Heart left ventricle (tissue), 16 donors: ENCODE results near the gene SYT3. TPM values are rescaled to one million over a fixed set of nuclear protein-coding genes. Genes with fewer than 3 reads are reported as not detected.
A peak's percentile ranks its signal among the peaks of the same experiment; 100 is the strongest.

Experiments
- ATAC-seq, 4 donors: fragments of 200-7000 bp; cut with Tn5 transposase; one replicate each; pipeline ENCODE4 v1.9.1; 2020 to 2022; ENCODE audit warnings: moderate library complexity in 4 of 4, mild to moderate bottlenecking in 3 of 4, moderate number of reproducible peaks in 1 of 4
- DNase-seq, 5 donors: peaks; one replicate each; pipeline ENCODE4 v3.0.0-alpha.2; 2020
- H3K27ac ChIP-seq, 12 donors: fragments of 200-600 bp; sonication (generic) in 4 of 12; one replicate each; pipeline versions ENCODE4 v1.5.0 to v1.8.0; 2016 to 2022; ENCODE audit warnings: mild to moderate bottlenecking in 2 of 12
- H3K27me3 ChIP-seq, 9 donors: fragments of 200-600 bp; sonication (generic) in 2 of 9; one replicate each; pipeline versions ENCODE4 v1.5.1 to v1.8.0; 2016 to 2022; ENCODE audit warnings: mild to moderate bottlenecking in 3 of 9
- H3K36me3 ChIP-seq, 9 donors: fragments of 200-600 bp; sonication (generic) in 2 of 9; one replicate each; pipeline versions ENCODE4 v1.5.0 to v1.8.0; 2018 to 2022; ENCODE audit warnings: mild to moderate bottlenecking in 2 of 9
- H3K4me1 ChIP-seq, 12 donors: fragments of 200-600 bp; sonication (generic) in 4 of 12; one replicate each; pipeline versions ENCODE4 v1.5.0 to v1.8.0; 2016 to 2022; ENCODE audit warnings: mild to moderate bottlenecking in 3 of 12
- H3K4me3 ChIP-seq, 12 donors: fragments of 200-600 bp; sonication (generic) in 4 of 12; one replicate each; pipeline versions ENCODE4 v1.5.0 to v1.8.0; 2017 to 2022; ENCODE audit warnings: mild to moderate bottlenecking in 9 of 12, moderate library complexity in 4 of 12
- H3K9me3 ChIP-seq, 12 donors: fragments of 200-600 bp; sonication (generic) in 4 of 12; one replicate each; pipeline versions ENCODE4 v1.5.0 to v1.8.0; 2016 to 2022; ENCODE audit warnings: mild to moderate bottlenecking in 1 of 12
- CTCF ChIP-seq, 12 donors: fragments of 200-600 bp; sonication (generic) in 4 of 12; IDR thresholded peaks; one replicate each; pipeline versions ENCODE4 v1.5.0 to v1.8.0; 2018 to 2022; ENCODE audit warnings: antibody characterized with exemption in 12 of 12, mild to moderate bottlenecking in 5 of 12
- POLR2A ChIP-seq, 2 donors: fragments of 450-650 bp; IDR thresholded peaks; one replicate each; pipeline ENCODE4 v1.6.1; 2017; ENCODE audit warnings: antibody characterized with exemption in 2 of 2, mild to moderate bottlenecking in 2 of 2, moderate library complexity in 2 of 2
- WGBS, 4 donors: extraction: QIAGEN DNeasy Blood & Tissue Kit in 2 of 4; methylation state at CpG; one replicate each; pipeline versions ENCODE4 v1.1.5 to v1.1.7; 2013 to 2018; 5-methylcytosine and 5-hydroxymethylcytosine counted together
- intact Hi-C, 10 donors: fragments of 100-400 bp; cut with DNase I; formaldehyde crosslinking; loops; one replicate each; pipeline versions ENCODE4 v1.11.1 to v1.14.2; 2022
- long read RNA-seq, 3 donors: library from polyadenylated mRNA; unstranded; transcript quantifications; one replicate each; pipeline ENCODE4 v2.0.0, GENCODE V29; 2020 to 2021
- polyA plus RNA-seq, 2 donors: library from polyadenylated mRNA; stranded (reverse); fragments of 200-250 nt; gene quantifications; one replicate each; pipeline ENCODE4 v1.2.3, GENCODE V29; 2013
- total RNA-seq, 9 donors: library from RNA; depleted of rRNA in 2 of 9; stranded (reverse); fragments of >200 nt in 2 of 9; fragmentation: NEBNext Ultra II Directional in 3 of 9; extraction: Animal tissue kit (Norgen Biotek cat#: 25700) in 3 of 9; gene quantifications; one replicate each; pipeline versions ENCODE4 v1.1.0 to v1.2.4, GENCODE V29; 2016 to 2023
- donor health status: ischemic (EF 13 %, LVEDD 7.1; RV severe dilation, severe dysfunction).
- donor health status: healthy with polysubstance abuse.
- donor health status: DM: no; HTN: yes; CAD: no.
- donor health status: DM: no; HTN: no; CAD: no.
- donor health status: ischemic (EF 25% LVEDD 6.9; RV normal size, moderate dysfunction).
- donor health status: ischemic (EF 25% LVEDD 5.7; RV mildly dilated, moderate dysfunction).
- donor health status: healthy.
- donor health status: DM: yes; HTN: yes; CAD: no.
- donor health status: ischemic (EF 35%, LVEDD 5.7; RV mildly dilated, moderate dysfunction).
- donor health status: nonischemic (EF 11% LVEDD 7.7; RV severe dilation, severe dysfunction).
- donor health status: DM: yes; HTN: yes; CAD: no.
- donor health status: PGD.
- donor health status: ischemic (EF 29% LVEDD 5.4; RV normal size, mild dysfunction).
- donor health status: nonischemic (EF 23%, LVEDD 6.1; RV moderate dilation, normal function).

SYT3 gene
- total RNA-seq, result under 1 TPM in 4 of 9 donors, not detected in 5; 0.17 to 0.75 (median 0.25) TPM
- polyA plus RNA-seq, result under 1 TPM in 1 of 2 donors, not detected in 1; 0.06 TPM
- long read RNA-seq, donor 1, result 0 reads
- long read RNA-seq, donor 2, result 0 reads
- long read RNA-seq, donor 3, result 0 reads

GRCh38 chr19:50639121-50640112, at the start of gene SYT3:
TSS of gene SYT3 (minus strand) at chr19:50639881. CDS start at chr19:50637411, 2,470 bp downstream.
- H3K4me3 ChIP-seq, result peak within 1 kb of the TSS; percentile 13 to 66 (median 54)
- intact Hi-C loops, result no loop called here
- H3K36me3 ChIP-seq, result no peaks in the 10 kb centered on the region
- no peak for TF ChIP-seq CTCF (IDR thresholded peaks at IDR 0.05)
- TF ChIP-seq POLR2A (IDR thresholded peaks at IDR 0.05), result no peak
- H3K9me3 ChIP-seq, result peaks cover 0 to 14% (median 3%) of the 10 kb centered on the region in 12 donors
- peak; percentile 82 to 91 (median 86) for ATAC-seq
- H3K27me3 ChIP-seq, result peaks cover 5 to 70% (median 19%) of the 10 kb centered on the region in 9 donors
- H3K27ac ChIP-seq, result no peak within 1 kb of the TSS
- 2 to 11% (median 4%) methylated on average over 30 to 75 of the region's 76 CpGs for WGBS, 4 donors
- H3K4me1 ChIP-seq, result peaks cover 0 to 9% (median 0%) of the 10 kb centered on the region in 12 donors
- peak in 2 of 5 donors; percentile 20 to 58 for DNase-seq

GRCh38 chr19:50688766-50689165, 49.1 kb upstream of the SYT3 start:
- H3K27ac ChIP-seq, result no peak overlapping the region
- DNase-seq (no peak), ATAC-seq (no peak)
- peaks cover 16 to 73% (median 49%) of the 10 kb centered on the region in 9 donors for H3K27me3 ChIP-seq
- intact Hi-C loops, result no loop called here
- no peaks in the 10 kb centered on the region for H3K36me3 ChIP-seq
- 55 to 65% (median 59%) methylated on average over 13 to 19 of the region's 19 CpGs for WGBS, 4 donors
- H3K4me1 ChIP-seq, result no peaks in the 10 kb centered on the region
- H3K9me3 ChIP-seq, result no peaks in the 10 kb centered on the region
- no peak for TF ChIP-seq POLR2A (IDR thresholded peaks at IDR 0.05)
- no peak for TF ChIP-seq CTCF (IDR thresholded peaks at IDR 0.05)
- H3K4me3 ChIP-seq, result no peak overlapping the region

GRCh38 chr19:50686310-50687032, 46.8 kb upstream of the SYT3 start:
- no peak for TF ChIP-seq CTCF (IDR thresholded peaks at IDR 0.05)
- TF ChIP-seq POLR2A (IDR thresholded peaks at IDR 0.05), result no peak
- WGBS, 4 donors, result 23 to 37% (median 25%) methylated on average over 31 to 50 of the region's 50 CpGs
- peaks cover 10 to 59% (median 34%) of the 10 kb centered on the region in 9 donors for H3K27me3 ChIP-seq

More at GRCh38 chr19:50686310-50687032, 46.8 kb upstream of the SYT3 start:
- intact Hi-C loops, result no loop called here
- H3K36me3 ChIP-seq, result no peaks in the 10 kb centered on the region
- no peaks in the 10 kb centered on the region for H3K4me1 ChIP-seq
- H3K9me3 ChIP-seq, result no peaks in the 10 kb centered on the region
- ATAC-seq (no peak), DNase-seq (no peak)
- no peak overlapping the region for H3K4me3 ChIP-seq
- H3K27ac ChIP-seq, result no peak overlapping the region
